ENCODE data around the gene RPL11. TPM values are rescaled to one million over a fixed set of nuclear protein-coding genes. Genes with fewer than 3 reads are reported as not detected.

The RPL11 gene
- total RNA-seq, 1 donor from 2014 or later, result 895 TPM

GRCh38 chr1:23709229-23709628 is 17.6 kb downstream of the RPL11 start:
- TF ChIP-seq CTCF (IDR thresholded peaks at IDR 0.05), result no peak
- Histone ChIP-seq H3K4me3 (no peak overlapping the region), H3K36me3 (peaks cover 7% of the 10 kb centered on the region), H3K27me3 (no peaks in the 10 kb centered on the region), H3K4me1 (no peaks in the 10 kb centered on the region), H3K27ac (no peak overlapping the region), H3K9me3 (no peaks in the 10 kb centered on the region)
- intact Hi-C loops (cut with DNase I), result no loop called here
- ATAC-seq (no peak), DNase-seq (no peak)

- Histone ChIP-seq H3K27me3 (no peaks in the 10 kb centered on the region), H3K27ac (no peak overlapping the region), H3K4me3 (no peak overlapping the region), H3K4me1 (no peaks in the 10 kb centered on the region), H3K9me3 (no peaks in the 10 kb centered on the region), H3K36me3 (no peaks in the 10 kb centered on the region)
- intact Hi-C loops (cut with DNase I), result no loop called here
- no peak for DNase-seq
- peak; percentile 68 for ATAC-seq
- TF ChIP-seq CTCF (IDR thresholded peaks at IDR 0.05), result peak; percentile 40
Observed at GRCh38 chr1:23718482-23718881, 26.9 kb downstream of the RPL11 start.

GRCh38 chr1:23719162-23719820 is 27.7 kb downstream of the RPL11 start:
- Histone ChIP-seq H3K9me3 (no peaks in the 10 kb centered on the region), H3K4me1 (no peaks in the 10 kb centered on the region), H3K36me3 (no peaks in the 10 kb centered on the region), H3K27ac (no peak overlapping the region), H3K4me3 (no peak overlapping the region), H3K27me3 (no peaks in the 10 kb centered on the region)
- TF ChIP-seq CTCF (IDR thresholded peaks at IDR 0.05), result no peak
- DNase-seq (no peak), ATAC-seq (peak; percentile 15)
- intact Hi-C loops (cut with DNase I), result no loop called here

- DNase-seq, result no peak
- ATAC-seq, result no peak
- intact Hi-C loops (cut with DNase I), result no loop called here
Observed at GRCh38 chr1:23720256-23720995, 28.8 kb downstream of the RPL11 start.

GRCh38 chr1:23722652-23723051 is 31.0 kb downstream of the RPL11 start:
- intact Hi-C loops (cut with DNase I), result no loop called here
- no peak for TF ChIP-seq CTCF (IDR thresholded peaks at IDR 0.05)
- DNase-seq (no peak), ATAC-seq (no peak)
- Histone ChIP-seq H3K27ac (no peak overlapping the region), H3K4me3 (no peak overlapping the region), H3K27me3 (no peaks in the 10 kb centered on the region), H3K4me1 (peaks cover 14% of the 10 kb centered on the region), H3K36me3 (no peaks in the 10 kb centered on the region), H3K9me3 (no peaks in the 10 kb centered on the region)

More at GRCh38 chr1:23720256-23720995, 28.8 kb downstream of the RPL11 start:
- Histone ChIP-seq H3K4me3 (no peak overlapping the region), H3K9me3 (no peaks in the 10 kb centered on the region), H3K27me3 (no peaks in the 10 kb centered on the region), H3K36me3 (no peaks in the 10 kb centered on the region), H3K4me1 (no peaks in the 10 kb centered on the region), H3K27ac (no peak overlapping the region)
- TF ChIP-seq CTCF (IDR thresholded peaks at IDR 0.05), result no peak
